ENCODE results near the gene SLC30A5.
"Not testable (repeated sequence)": the region's sequence is repeated elsewhere in the genome, so short reads cannot be mapped to it uniquely, and the experiment has no call there.

SLC30A5 gene

GRCh38 chr5:69105996-69106906 is 12.4 kb downstream of the SLC30A5 start:
- no peak for DNase-seq (ENCODE audit: low spot score)

- DNase-seq (ENCODE audit: low spot score) = not testable (repeated sequence)
Observed at GRCh38 chr5:69108367-69108766, 14.6 kb downstream of the SLC30A5 start.

- no peak for DNase-seq (ENCODE audit: low spot score)
Observed at GRCh38 chr5:69113851-69114250, 20.0 kb downstream of the SLC30A5 start.

- no peak for DNase-seq (ENCODE audit: low spot score)
Observed at GRCh38 chr5:69115526-69115925, 21.7 kb downstream of the SLC30A5 start.

- peak; percentile 53 for DNase-seq (ENCODE audit: low spot score)
Observed at GRCh38 chr5:69129413-69129812, 35.6 kb downstream of the SLC30A5 start.

GRCh38 chr5:69130241-69130640 is 36.4 kb downstream of the SLC30A5 start:
- DNase-seq (ENCODE audit: low spot score) = no peak

- no peak for DNase-seq (ENCODE audit: low spot score)
Observed at GRCh38 chr5:69131304-69131703, 37.5 kb downstream of the SLC30A5 start.

GRCh38 chr5:69134126-69134525 is 40.3 kb downstream of the SLC30A5 start:
- no peak for DNase-seq (ENCODE audit: low spot score)

GRCh38 chr5:69136293-69136692 is 42.5 kb downstream of the SLC30A5 start:
- no peak for DNase-seq (ENCODE audit: low spot score)

GRCh38 chr5:69137208-69137607 is 43.4 kb downstream of the SLC30A5 start:
- not testable (repeated sequence) for DNase-seq (ENCODE audit: low spot score)

- DNase-seq (ENCODE audit: low spot score) = no peak
Observed at GRCh38 chr5:69137807-69138206, 44.0 kb downstream of the SLC30A5 start.

- DNase-seq (ENCODE audit: low spot score) = no peak
Observed at GRCh38 chr5:69138766-69139165, 45.0 kb downstream of the SLC30A5 start.

GRCh38 chr5:69140239-69140638 is 46.4 kb downstream of the SLC30A5 start:
- DNase-seq (ENCODE audit: low spot score) = not testable (repeated sequence)

GRCh38 chr5:69140827-69141226 is 47.0 kb downstream of the SLC30A5 start:
- no peak for DNase-seq (ENCODE audit: low spot score)

- DNase-seq (ENCODE audit: low spot score) = not testable (repeated sequence)
Observed at GRCh38 chr5:69148576-69148975, 54.8 kb downstream of the SLC30A5 start.

- no peak for DNase-seq (ENCODE audit: low spot score)
Observed at GRCh38 chr5:69148981-69149675, 55.3 kb downstream of the SLC30A5 start.

GRCh38 chr5:69149676-69150010 is 55.8 kb downstream of the SLC30A5 start:
- no peak for DNase-seq (ENCODE audit: low spot score)

GRCh38 chr5:69152731-69153130 is 58.9 kb downstream of the SLC30A5 start:
- DNase-seq (ENCODE audit: low spot score) = no peak

- DNase-seq (ENCODE audit: low spot score) = no peak
Observed at GRCh38 chr5:69156456-69156855, 62.6 kb downstream of the SLC30A5 start.

- no peak for DNase-seq (ENCODE audit: low spot score)
Observed at GRCh38 chr5:69158039-69158438, 64.2 kb downstream of the SLC30A5 start.

- no peak for DNase-seq (ENCODE audit: low spot score)
Observed at GRCh38 chr5:69160651-69161050, 66.8 kb downstream of the SLC30A5 start.

- peak; percentile 100 for DNase-seq (ENCODE audit: low spot score)
Observed at GRCh38 chr5:69166686-69167492, 73.1 kb downstream of the SLC30A5 start, which contains the start of gene CCNB1. CCNB1 (plus strand) TSS chr5:69167150; CDS start chr5:69167263, 113 bp downstream.
